Inflammatory macrophage treated with lipopolysaccharide for 1 hour (primary cell): ENCODE results near the gene EREG.

Experiments used
- DNase-seq, 2 donors: peaks; one replicate each; pipeline ENCODE4 v3.0.0-alpha.2; 2020 to 2022

EREG gene

GRCh38 chr4:74353858-74354257 lies 11.1 kb upstream of the EREG start:
- DNase-seq: no peak

GRCh38 chr4:74357965-74358364 lies 7.0 kb upstream of the EREG start:
- no peak for DNase-seq

- no peak for DNase-seq
Measured at GRCh38 chr4:74361671-74362070, 3.3 kb upstream of the EREG start.

- peak in 1 of 2 donors; percentile 24 for DNase-seq
Measured at GRCh38 chr4:74362347-74362746, 2.6 kb upstream of the EREG start.

GRCh38 chr4:74364256-74364651 lies 691 bp upstream of the EREG start:
- DNase-seq: no peak

- DNase-seq: peak in 1 of 2 donors; percentile 13
Measured at GRCh38 chr4:74365761-74366160, 816 bp downstream of the EREG start.

- DNase-seq: peak; percentile 82 to 83
Measured at GRCh38 chr4:74366367-74366911, 1.5 kb downstream of the EREG start.

- DNase-seq: no peak
Measured at GRCh38 chr4:74367656-74368290, 2.8 kb downstream of the EREG start.

- DNase-seq: no peak
Measured at GRCh38 chr4:74368596-74368995, 3.7 kb downstream of the EREG start.

- DNase-seq: peak in 1 of 2 donors; percentile 40
Measured at GRCh38 chr4:74369855-74370254, 4.9 kb downstream of the EREG start.

- peak; percentile 48 to 77 for DNase-seq
Measured at GRCh38 chr4:74370912-74371311, 6.0 kb downstream of the EREG start.

- no peak for DNase-seq
Measured at GRCh38 chr4:74374128-74374527, 9.2 kb downstream of the EREG start.

GRCh38 chr4:74374561-74375327 lies 9.8 kb downstream of the EREG start:
- peak; percentile 100 for DNase-seq

- DNase-seq: no peak
Measured at GRCh38 chr4:74375824-74376426, 11.0 kb downstream of the EREG start.

GRCh38 chr4:74376888-74377483 lies 12.0 kb downstream of the EREG start:
- peak; percentile 37 to 57 for DNase-seq

- peak; percentile 18 to 47 for DNase-seq
Measured at GRCh38 chr4:74377714-74378113, 12.8 kb downstream of the EREG start.

GRCh38 chr4:74378573-74378972 lies 13.6 kb downstream of the EREG start:
- no peak for DNase-seq

- DNase-seq: no peak
Measured at GRCh38 chr4:74379912-74380311, 15.0 kb downstream of the EREG start.

- peak; percentile 31 to 75 for DNase-seq
Measured at GRCh38 chr4:74385386-74385785, 20.4 kb downstream of the EREG start.

GRCh38 chr4:74386159-74386558 lies 21.2 kb downstream of the EREG start:
- DNase-seq: no peak

- DNase-seq: no peak
Measured at GRCh38 chr4:74387790-74388189, 22.8 kb downstream of the EREG start.

- no peak for DNase-seq
Measured at GRCh38 chr4:74389494-74389893, 24.5 kb downstream of the EREG start.

- no peak for DNase-seq
Measured at GRCh38 chr4:74390677-74391076, 25.7 kb downstream of the EREG start.
